IMR-90 (cell line): Measurements from ENCODE around the gene PCDHGA3. TPM values are rescaled to one million over a fixed set of nuclear protein-coding genes. Genes with fewer than 3 reads are reported as not detected.

Experiments used
- ATAC-seq: fragments of 200-7000 bp; cut with Tn5 transposase; 2 replicates; pipeline ENCODE4 v1.9.1; 2020; ENCODE audit warnings: low read depth, mild to moderate bottlenecking, moderate library complexity
- BruUV-seq: library from RNA; stranded (reverse); fragments of 400-500 nt; replicated peaks from 2 replicates; lab custom pipeline; 2021; lab: Mats Ljungman, UMichigan
- CTCF ChIA-PET: fragments of 300-600 bp; formaldehyde crosslinking; extraction: SDS; loops from one replicate; lab custom pipeline; 2021; ENCODE audit warnings: antibody characterized with exemption; lab: Yijun Ruan, JAX
- POLR2A ChIA-PET: fragments of 300-600 bp; sonication (Branson Sonifier 250); formaldehyde crosslinking; loops from one replicate; lab custom pipeline; 2022; ENCODE audit warnings: antibody characterized with exemption; ENCODE audit not compliant: unreplicated experiment; lab: Charles Lee
- DNase-seq: peaks from one replicate; pipeline ENCODE4 v3.0.0; 2013
- H2AFZ ChIP-seq: replicated peaks from 2 replicates; pipeline ENCODE3; 2013; ENCODE audit warnings: low read length, mild to moderate bottlenecking; ENCODE audit not compliant: poor library complexity
- H2AK5ac ChIP-seq: 2 replicates; pipeline ENCODE4 v1.6.1; 2013; ENCODE audit warnings: low read depth, low read length, inconsistent platforms
- H2AK9ac ChIP-seq: replicated peaks from 2 replicates; pipeline ENCODE3; 2013; ENCODE audit warnings: mild to moderate bottlenecking, low read depth, low read length, moderate library complexity; ENCODE audit not compliant: poor library complexity
- H2BK120ac ChIP-seq: 2 replicates; pipeline ENCODE4 v1.6.1; 2013; ENCODE audit warnings: low read depth, low read length, inconsistent platforms
- H2BK15ac ChIP-seq: 3 replicates; pipeline ENCODE4 v1.6.1; 2013; ENCODE audit warnings: low read depth, low read length, inconsistent platforms
- H2BK20ac ChIP-seq: 2 replicates; pipeline ENCODE4 v1.6.1; 2013; ENCODE audit warnings: low read depth, mild to moderate bottlenecking, inconsistent platforms, low read length, moderate library complexity
- H2BK5ac ChIP-seq: 2 replicates; pipeline ENCODE4 v1.6.1; 2013; ENCODE audit warnings: mild to moderate bottlenecking, low read depth, low read length, inconsistent platforms; ENCODE audit not compliant: poor library complexity, severe bottlenecking
- H3K14ac ChIP-seq: replicated peaks from 2 replicates; pipeline ENCODE4 v1.6.1; 2013; ENCODE audit warnings: low read depth, low read length, inconsistent platforms
- H3K18ac ChIP-seq: 2 replicates; pipeline ENCODE4 v1.6.1; 2013; ENCODE audit warnings: low read depth, low read length, control low read depth
- H3K23ac ChIP-seq: 2 replicates; pipeline ENCODE4 v1.6.1; 2013; ENCODE audit warnings: low read depth, low read length, inconsistent platforms
- H3K27ac ChIP-seq: 2 replicates; pipeline ENCODE4 v1.5.1; 2013; ENCODE audit warnings: mild to moderate bottlenecking, control low read depth, low read length; ENCODE audit not compliant: insufficient read depth
- H3K27me3 ChIP-seq: 2 replicates; pipeline ENCODE4 v1.6.1; 2013; ENCODE audit warnings: low read length; ENCODE audit not compliant: control insufficient read depth, insufficient read depth
- H3K36me3 ChIP-seq: 2 replicates; pipeline ENCODE4 v1.6.1; 2013; ENCODE audit warnings: low read length, mixed read lengths; ENCODE audit not compliant: control insufficient read depth, insufficient read depth
- H3K4ac ChIP-seq: 2 replicates; pipeline ENCODE4 v1.6.1; 2013; ENCODE audit warnings: low read depth, low read length, inconsistent platforms
- H3K4me1 ChIP-seq: 2 replicates; pipeline ENCODE4 v1.6.1; 2013; ENCODE audit warnings: low read length, mixed read lengths; ENCODE audit not compliant: control insufficient read depth, insufficient read depth
- H3K4me2 ChIP-seq: 2 replicates; pipeline ENCODE4 v1.6.1; 2013; ENCODE audit warnings: low read depth, mild to moderate bottlenecking, control low read depth, low read length, moderate library complexity
- H3K4me3 ChIP-seq: 2 replicates; pipeline ENCODE4 v1.5.1; 2013; ENCODE audit warnings: low read depth, mild to moderate bottlenecking, control low read depth, low read length, moderate library complexity; ENCODE audit not compliant: insufficient read depth
- H3K56ac ChIP-seq: 2 replicates; pipeline ENCODE4 v1.6.1; 2013; ENCODE audit warnings: low read length, inconsistent platforms; ENCODE audit not compliant: insufficient read depth; ENCODE audit errors: extremely low read depth
- H3K79me1 ChIP-seq, 2 experiments: 2 replicates each; pipeline ENCODE4 v1.6.1; 2013; ENCODE audit warnings: low read length in 2 of 2, inconsistent platforms in 1 of 2, low read depth in 1 of 2
- H3K9ac ChIP-seq: 2 replicates; pipeline ENCODE4 v1.6.1; 2013; ENCODE audit warnings: low read depth, low read length, control low read depth
- H3K9me1 ChIP-seq: 2 replicates; pipeline ENCODE4 v1.6.1; 2013; ENCODE audit warnings: low read length, inconsistent platforms; ENCODE audit not compliant: insufficient read depth
- H3K9me3 ChIP-seq: 2 replicates; pipeline ENCODE4 v1.6.1; 2013; ENCODE audit warnings: low read length; ENCODE audit not compliant: control insufficient read depth, insufficient read depth
- H4K20me1 ChIP-seq: 2 replicates; pipeline ENCODE4 v1.6.1; 2013; ENCODE audit warnings: low read length, inconsistent platforms; ENCODE audit not compliant: insufficient read depth
- H4K5ac ChIP-seq: 2 replicates; pipeline ENCODE4 v1.6.1; 2013; ENCODE audit warnings: mild to moderate bottlenecking, low read depth, low read length, control low read depth
- H4K8ac ChIP-seq, 2 experiments: 2 replicates each; pipeline ENCODE4 v1.6.1; 2013; ENCODE audit warnings: low read depth in 2 of 2, low read length in 2 of 2, control low read depth in 1 of 2, inconsistent platforms in 1 of 2
- H4K91ac ChIP-seq: 2 replicates; pipeline ENCODE4 v1.6.1; 2013; ENCODE audit warnings: low read depth, low read length, inconsistent platforms; ENCODE audit not compliant: insufficient read depth
- BHLHE40 ChIP-seq: fragments of 150-350 bp; IDR thresholded peaks from 2 replicates; pipeline ENCODE4 v1.6.1; 2016; ENCODE audit warnings: mild to moderate bottlenecking, low read depth, low read length
- CEBPB ChIP-seq: IDR thresholded peaks from 2 replicates; pipeline ENCODE4 v1.6.1; 2012; ENCODE audit warnings: low read depth, low read length, improper control_type of control experiment
- CHD1 ChIP-seq: IDR thresholded peaks from 2 replicates; pipeline ENCODE4 v1.6.1; 2012; ENCODE audit warnings: low read depth, low read length, improper control_type of control experiment
- CTCF ChIP-seq: conservative IDR thresholded peaks from 2 replicates; pipeline ENCODE4 v1.5.1; 2012; ENCODE audit warnings: mild to moderate bottlenecking, low read depth, low read length, improper control_type of control experiment
- ELK1 ChIP-seq: fragments of 150-350 bp; IDR thresholded peaks from 2 replicates; pipeline ENCODE4 v1.6.1; 2016; ENCODE audit warnings: low read depth, mild to moderate bottlenecking, low read length, moderate library complexity, borderline replicate concordance
- FOS ChIP-seq: fragments of 150-350 bp; IDR thresholded peaks from 2 replicates; pipeline ENCODE4 v1.6.1; 2016; ENCODE audit warnings: low read depth, low read length
- MAFK ChIP-seq: IDR thresholded peaks from 2 replicates; pipeline ENCODE4 v1.6.1; 2012; ENCODE audit warnings: low read depth, low read length, improper control_type of control experiment
- NFE2L2 ChIP-seq: fragments of 150-350 bp; IDR thresholded peaks from 2 replicates; pipeline ENCODE4 v1.6.1; 2016; ENCODE audit warnings: low read depth, mild to moderate bottlenecking, low read length
- POLR2A ChIP-seq: IDR thresholded peaks from 2 replicates; pipeline ENCODE4 v1.6.1; 2012; ENCODE audit warnings: mild to moderate bottlenecking, low read depth, low read length
- RAD21 ChIP-seq: IDR thresholded peaks from 2 replicates; pipeline ENCODE4 v1.6.1; 2012; ENCODE audit warnings: low read length, improper control_type of control experiment
- RCOR1 ChIP-seq: IDR thresholded peaks from 2 replicates; pipeline ENCODE4 v1.6.1; 2012; ENCODE audit warnings: mild to moderate bottlenecking, low read length, improper control_type of control experiment; ENCODE audit not compliant: insufficient replicate concordance
- RFX5 ChIP-seq: IDR thresholded peaks from 2 replicates; pipeline ENCODE4 v1.8.0; 2012; ENCODE audit warnings: low read depth, mild to moderate bottlenecking, low read length, moderate library complexity
- SMC3 ChIP-seq: fragments of 150-350 bp; IDR thresholded peaks from 2 replicates; pipeline ENCODE4 v1.6.1; 2016; ENCODE audit warnings: low read depth, mild to moderate bottlenecking, antibody characterized with exemption, low read length, moderate library complexity
- USF2 ChIP-seq: fragments of 150-350 bp; IDR thresholded peaks from 2 replicates; pipeline ENCODE4 v1.6.1; 2017; ENCODE audit warnings: mild to moderate bottlenecking, antibody characterized with exemption, low read length, low read depth
- WGBS, 2 experiments: methylation state at CpG; one replicate each; pipeline versions ENCODE4 v1.1.5 to v1.1.7; 2013; ENCODE audit warnings: missing lambda C conversion rate in 2 of 2; ENCODE audit not compliant: insufficient read length in 1 of 2; ENCODE audit errors: extremely low coverage in 2 of 2; 5-methylcytosine and 5-hydroxymethylcytosine counted together
- dilution Hi-C: fragments of 300-500 bp; cut with HindIII; formaldehyde crosslinking; loops from one replicate; pipeline ENCODE4 v1.14.3; 2018; ENCODE audit warnings: low sequenced_read_pairs; ENCODE audit not compliant: unreplicated experiment
- in situ Hi-C: fragments of 300-500 bp; cut with MboI; formaldehyde crosslinking; loops from 3 replicates; pipeline ENCODE4 v1.14.3; 2019; ENCODE audit warnings: low sequenced_read_pairs, inconsistent platforms, mixed read lengths
- intact Hi-C: fragments of 100-400 bp; cut with micrococcal nuclease; formaldehyde crosslinking; loops from 2 replicates; pipeline ENCODE4 v1.10.0; 2022
- polyA plus RNA-seq, 3 experiments: library from polyadenylated mRNA; depleted of rRNA; stranded (reverse); fragments of >200 nt; gene quantifications; 2 replicates each; pipeline ENCODE4 v1.2.3, GENCODE V29; 2012; ENCODE audit warnings: low replicate concordance in 1 of 3
- total RNA-seq: library from RNA; depleted of rRNA; stranded (reverse); fragments of >200 nt; gene quantifications from 2 replicates; pipeline ENCODE4 v1.2.3, GENCODE V29; 2012

The PCDHGA3 gene
- total and polyA plus RNA-seq, 2 of the 4 experiments (the other 2 are of a cell fraction): 1.4 to 1.6 TPM

GRCh38 chr5:141354900-141355469, 11.4 kb downstream of the PCDHGA3 start, which contains the start of gene PCDHGA4:
PCDHGA4 (plus strand) TSS chr5:141355021; CDS start chr5:141355108, 87 bp downstream.
- dilution Hi-C loops (no loop called here), intact Hi-C loops (no loop called here), in situ Hi-C loops (no loop called here)
- 17% methylated on average over 10 of the region's 29 CpGs; no CpG with 5 or more reads in 1 of the 2 experiments for WGBS, 2 experiments
- no peak within 1 kb of the TSS for H3K23ac ChIP-seq
- no peak within 1 kb of the TSS for H4K8ac ChIP-seq
- no peaks in the 10 kb centered on the region for H3K9me1 ChIP-seq
- TF ChIP-seq CHD1 (no peak), MAFK (no peak), BHLHE40 (no peak), ELK1 (no peak), RCOR1 (no peak), SMC3 (no peak), CEBPB (no peak), CTCF (peak; percentile 63), NFE2L2 (no peak), RAD21 (peak; percentile 36), USF2 (no peak), POLR2A (no peak), FOS (no peak), RFX5 (no peak)
- peaks cover 55% of the 10 kb centered on the region for H3K9me3 ChIP-seq
- DNase-seq: peak; percentile 28
- H3K56ac ChIP-seq: no peak within 1 kb of the TSS
- H3K14ac ChIP-seq: no peak within 1 kb of the TSS
- H4K20me1 ChIP-seq: no peaks in the 10 kb centered on the region
- H3K27me3 ChIP-seq: no peaks in the 10 kb centered on the region
- no peaks in the 10 kb centered on the region for H3K4me1 ChIP-seq
- H3K4me3 ChIP-seq: peak within 1 kb of the TSS; percentile 76
- H3K4me2 ChIP-seq: peak within 1 kb of the TSS; percentile 85
- H2BK120ac ChIP-seq: no peak within 1 kb of the TSS
- POLR2A ChIA-PET: no interaction called here
- H3K79me1 ChIP-seq: no peaks in the 10 kb centered on the region
- no peak within 1 kb of the TSS for H2BK15ac ChIP-seq
- CTCF ChIA-PET: no interaction called here
- H2BK5ac ChIP-seq: no peak within 1 kb of the TSS
- no peak within 1 kb of the TSS for H3K27ac ChIP-seq
- peak within 1 kb of the TSS; percentile 87; the same call in 1 of the 2 replicates for H4K5ac ChIP-seq
- no peak within 1 kb of the TSS for H3K4ac ChIP-seq
- H3K9ac ChIP-seq: 0 out of 2 replicates have a peak within 1 kb of the TSS, but pooled peaks have one; percentile 19
- H2AK5ac ChIP-seq: no peak within 1 kb of the TSS
- H4K91ac ChIP-seq: no peak within 1 kb of the TSS
- H2AFZ ChIP-seq: peak within 1 kb of the TSS; percentile 82
- peak within 1 kb of the TSS; percentile 13; the same call in 1 of the 2 replicates for H3K18ac ChIP-seq
- peaks cover 5% of the 10 kb centered on the region; the same call in 1 of the 2 replicates for H3K36me3 ChIP-seq
- no peak; the same call in 1 of the 2 replicates for ATAC-seq
- BruUV-seq: no TSS peak
- no peak within 1 kb of the TSS for H2BK20ac ChIP-seq
- no peak within 1 kb of the TSS for H2AK9ac ChIP-seq
